GM12878 (cell line): ENCODE data around the gene NDRG4. TPM values are rescaled to one million over a fixed set of nuclear protein-coding genes. Genes with fewer than 3 reads are reported as not detected.

ENCODE experiments used
- ATAC-seq: fragments of 200-7000 bp; cut with Tn5 transposase; 3 replicates; pipeline ENCODE4 v1.9.1; 2020; ENCODE audit warnings: mild to moderate bottlenecking, moderate library complexity
- BruUV-seq: library from RNA; stranded (reverse); fragments of 400-500 nt; replicated peaks from 2 replicates; lab custom pipeline; 2021; lab: Mats Ljungman, UMichigan
- CTCF ChIA-PET: fragments of 300-600 bp; sonication (Branson Sonifier 250); formaldehyde crosslinking; extraction: SDS; loops from one replicate; lab custom pipeline; 2021; ENCODE audit warnings: inconsistent platforms; lab: Yijun Ruan, JAX
- POLR2A ChIA-PET: fragments of 350-600 bp; formaldehyde crosslinking; extraction: SDS; loops from one replicate; lab custom pipeline; 2021; ENCODE audit warnings: inconsistent platforms; lab: Charles Lee
- RAD21 ChIA-PET: fragments of 300-600 bp; sonication (Branson Sonifier 250); formaldehyde crosslinking; loops from one replicate; lab custom pipeline; 2023; ENCODE audit warnings: antibody characterized with exemption; ENCODE audit not compliant: unreplicated experiment; lab: Charles Lee
- SMC1A ChIA-PET: fragments of 300-600 bp; sonication (Branson Sonifier 250); formaldehyde crosslinking; loops from one replicate; lab custom pipeline; 2023; ENCODE audit not compliant: unreplicated experiment, uncharacterized antibody; lab: Charles Lee
- DNase-seq: peaks from one replicate; pipeline ENCODE4 v3.0.0-alpha.2; 2011; ENCODE audit warnings: low read depth, low spot score
- FAIRE-seq: peaks from 3 replicates; lab custom pipeline; 2011; peaks lifted over from hg19 to GRCh38; lab: Jason Lieb, UNC
- H2AFZ ChIP-seq: 2 replicates; pipeline ENCODE4 v1.6.0; 2011; ENCODE audit warnings: low read depth, low read length, control low read depth; ENCODE audit not compliant: control insufficient read depth
- H3K27ac ChIP-seq: 2 replicates; pipeline ENCODE4 v1.5.1; 2011; ENCODE audit warnings: control low read depth; ENCODE audit not compliant: control insufficient read depth, insufficient read depth
- H3K27me3 ChIP-seq, 2 experiments: replicated peaks in 1 of 2; 2 replicates each; pipeline versions ENCODE4 v1.6.0 to v1.6.1; 2011; ENCODE audit warnings: low read length in 1 of 2; ENCODE audit not compliant: control insufficient read depth in 2 of 2, insufficient read depth in 2 of 2
- H3K36me3 ChIP-seq, 2 experiments: 2 replicates each; pipeline ENCODE4 v1.5.1; 2011; ENCODE audit warnings: low read length in 1 of 2; ENCODE audit not compliant: control insufficient read depth in 2 of 2, insufficient read depth in 2 of 2
- H3K4me1 ChIP-seq: 2 replicates; pipeline ENCODE4 v1.6.1; 2011; ENCODE audit warnings: mild to moderate bottlenecking, low read length, moderate library complexity, mixed read lengths; ENCODE audit not compliant: control insufficient read depth, insufficient read depth
- H3K4me2 ChIP-seq: 2 replicates; pipeline ENCODE4 v1.6.0; 2011; ENCODE audit warnings: control low read depth; ENCODE audit not compliant: control insufficient read depth, insufficient read depth
- H3K4me3 ChIP-seq: fragments of 200-600 bp; sonication (generic); 2 replicates; pipeline ENCODE4 v1.5.1; 2016
- H3K79me2 ChIP-seq: 2 replicates; pipeline ENCODE4 v1.6.0; 2011; ENCODE audit warnings: low read length; ENCODE audit not compliant: control insufficient read depth, insufficient read depth
- H3K9ac ChIP-seq: 2 replicates; pipeline ENCODE4 v1.8.0; 2011; ENCODE audit warnings: low read length, control low read depth, mixed read lengths; ENCODE audit not compliant: control insufficient read depth, insufficient read depth
- H3K9me3 ChIP-seq: replicated peaks from 3 replicates; pipeline ENCODE4 v1.5.1; 2011; ENCODE audit warnings: mild to moderate bottlenecking, low read length; ENCODE audit not compliant: control insufficient read depth, insufficient read depth
- H4K20me1 ChIP-seq: 2 replicates; pipeline ENCODE4 v1.6.0; 2011; ENCODE audit not compliant: control insufficient read depth, insufficient read depth
- ASH2L ChIP-seq: fragments of 300-600, 200-600 bp; sonication (generic); IDR thresholded peaks from 2 replicates; pipeline ENCODE4 v1.6.1; 2017; ENCODE audit warnings: low read depth, mild to moderate bottlenecking, borderline replicate concordance
- ATF7 ChIP-seq: fragments of 450-650 bp; IDR thresholded peaks from 2 replicates; pipeline ENCODE4 v1.6.1; 2016; ENCODE audit warnings: low read depth, mild to moderate bottlenecking
- CHD1 ChIP-seq: IDR thresholded peaks from 2 replicates; pipeline ENCODE4 v1.6.1; 2012; ENCODE audit warnings: low read depth, low read length, improper control_type of control experiment
- CREB1 ChIP-seq: IDR thresholded peaks from 2 replicates; pipeline ENCODE4 v1.6.1; 2012; ENCODE audit warnings: low read depth, mild to moderate bottlenecking, inconsistent platforms
- CREM ChIP-seq: IDR thresholded peaks from 2 replicates; pipeline ENCODE4 v1.6.1; 2014; ENCODE audit warnings: antibody characterized with exemption, low read depth
- DPF2 ChIP-seq: fragments of 450-650 bp; IDR thresholded peaks from 2 replicates; pipeline ENCODE4 v1.6.1; 2017; ENCODE audit warnings: mild to moderate bottlenecking
- EZH2 ChIP-seq: IDR thresholded peaks from 2 replicates; pipeline ENCODE4 v1.6.1; 2012; ENCODE audit warnings: low read depth, mild to moderate bottlenecking, control low read depth, inconsistent platforms, low read length, borderline replicate concordance; ENCODE audit not compliant: control insufficient read depth
- JUND ChIP-seq: IDR thresholded peaks from 2 replicates; pipeline ENCODE4 v1.6.1; 2012; ENCODE audit warnings: low read depth, mild to moderate bottlenecking, low read length, improper control_type of control experiment, moderate library complexity
- SREBF1 ChIP-seq: IDR thresholded peaks from 2 replicates; pipeline ENCODE4 v1.6.1; 2012; ENCODE audit warnings: mild to moderate bottlenecking, low read length
- TAF1 ChIP-seq: IDR thresholded peaks from 2 replicates; pipeline ENCODE4 v1.6.1; 2011; ENCODE audit warnings: mild to moderate bottlenecking, low read depth, low read length, borderline replicate concordance
- ZBTB40 ChIP-seq: fragments of 450-650 bp; IDR thresholded peaks from 2 replicates; pipeline ENCODE4 v1.6.1; 2016; ENCODE audit warnings: mild to moderate bottlenecking, moderate library complexity, borderline replicate concordance
- ZNF217 ChIP-seq: fragments of 450-650 bp; IDR thresholded peaks from 2 replicates; pipeline ENCODE4 v1.6.1; 2017; ENCODE audit warnings: antibody characterized with exemption, mild to moderate bottlenecking
- ZNF24 ChIP-seq: fragments of 450-650 bp; IDR thresholded peaks from 2 replicates; pipeline ENCODE4 v1.6.1; 2017; ENCODE audit warnings: antibody characterized with exemption, mild to moderate bottlenecking
- WGBS: methylation state at CpG from one replicate; pipeline ENCODE4 v1.1.6; 2016; ENCODE audit warnings: low lambda C conversion rate; ENCODE audit not compliant: insufficient replicate concordance, insufficient coverage; ENCODE audit errors: missing lambda C conversion rate; 5-methylcytosine and 5-hydroxymethylcytosine counted together
- in situ Hi-C: fragments of 300-500 bp; cut with MboI; formaldehyde crosslinking; loops from 9 replicates; pipeline ENCODE4 v1.14.3; 2018; ENCODE audit warnings: mixed read lengths
- intact Hi-C: fragments of 100-400 bp; cut with micrococcal nuclease; formaldehyde crosslinking; loops from one replicate; pipeline ENCODE4 v1.14.2; 2022; ENCODE audit not compliant: unreplicated experiment
- polyA plus RNA-seq, 11 experiments: library from polyadenylated mRNA; depleted of rRNA in 4 of 11; unstranded in 6 of 11; stranded (reverse) in 5 of 11; fragments of >200 nt; fragmentation: Nextera tagmentation in 4 of 11; fragmentation: Illumina TruSeq in 1 of 11; extraction: Ambion mirVana in 4 of 11; extraction: Trizol in 1 of 11; gene quantifications; 1 replicate in 1 of 11; 2 replicates in 10 of 11; pipeline versions ENCODE4 v1.2.1 to v1.2.3, GENCODE V29; 2011 to 2016; ENCODE audit warnings: inconsistent platforms in 2 of 11, missing spikeins in 2 of 11, low read depth in 1 of 11
- total RNA-seq, 4 experiments: library from RNA; depleted of rRNA in 3 of 4; stranded (reverse); fragments of >200 nt in 3 of 4; fragmentation: Illumina TruSeq in 1 of 4; extraction: Trizol in 1 of 4; gene quantifications; 2 replicates each; pipeline versions ENCODE4 v1.2.1 to v1.2.3, GENCODE V29; 2013 to 2021
- TF ChIP-seq, protein P1 (sequence below): fragments of 450-650 bp; IDR thresholded peaks from 2 replicates; pipeline ENCODE4 v1.6.1; 2017; ENCODE audit warnings: mild to moderate bottlenecking, moderate library complexity

Gene NDRG4
- total and polyA plus RNA-seq, 10 of the 15 experiments (the other 5 are each of a cell fraction or from before 2014, with no cell fraction given) = 0.33 to 3.8 (median 2.5) TPM

DNA sequence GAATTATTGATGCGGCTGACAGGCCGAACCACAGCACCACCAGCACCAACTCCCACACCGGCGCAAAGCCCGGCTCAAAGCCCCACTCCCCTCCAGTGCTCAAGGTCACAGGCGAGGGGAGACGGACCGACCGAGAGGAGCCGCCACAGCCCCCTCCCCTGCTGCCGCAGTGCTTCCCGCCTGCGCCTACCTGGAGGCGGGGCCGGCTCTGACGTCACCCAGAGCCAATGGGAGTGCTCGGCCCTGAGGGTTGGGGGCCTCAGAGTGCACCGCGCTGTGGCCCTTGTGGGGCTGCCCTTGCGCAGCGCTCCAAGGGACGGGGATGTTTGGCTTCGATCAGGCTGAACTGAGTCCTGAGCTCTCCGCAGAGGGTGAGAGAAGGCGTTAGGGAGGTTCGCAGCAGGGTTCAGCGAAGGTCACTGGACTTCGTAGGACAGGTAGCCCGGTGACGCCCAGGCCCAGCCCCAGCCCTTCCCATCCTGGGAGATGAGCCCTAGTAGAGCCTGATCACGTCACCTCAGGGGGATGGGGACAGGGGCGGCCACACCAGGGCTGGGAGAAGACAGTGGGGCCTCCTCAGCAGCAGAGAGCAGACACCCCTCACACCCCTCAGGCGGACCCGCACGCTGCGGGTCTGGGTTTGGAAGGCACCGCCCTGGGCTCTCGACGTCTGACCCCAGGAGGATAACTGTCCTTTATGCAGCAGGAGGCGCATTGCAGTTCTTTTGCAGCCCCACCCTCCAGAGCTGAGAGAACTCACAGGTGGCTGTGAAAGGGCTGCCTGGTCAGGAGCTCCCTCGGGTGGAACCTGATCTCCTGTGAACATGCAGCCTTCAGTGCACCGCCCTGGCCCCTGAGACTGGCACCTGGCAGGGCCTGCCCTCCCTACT is 1.5 kb downstream of the NDRG4 start:
- no peak overlapping the region for H3K9ac ChIP-seq
- peaks cover 11% of the 10 kb centered on the region for H3K4me1 ChIP-seq
- DNase-seq = no peak
- POLR2A ChIA-PET = no interaction called here
- SMC1A ChIA-PET = no interaction called here
- no peaks in the 10 kb centered on the region for H3K36me3 ChIP-seq
- peak overlapping the region; percentile 89 for H3K4me2 ChIP-seq
- RAD21 ChIA-PET = no interaction called here
- FAIRE-seq = no peak
- no TSS peak for BruUV-seq
- H3K27me3 ChIP-seq = peaks cover 0 to 5% of the 10 kb centered on the region in 2 experiments; a peak in 1 of 4 replicates
- H3K4me3 ChIP-seq = peak overlapping the region; percentile 13; the same call in 1 of the 2 replicates
- CTCF ChIA-PET = no interaction called here
- H3K9me3 ChIP-seq = no peaks in the 10 kb centered on the region
- in situ Hi-C loops = loop anchor here (25.0 kb wide), 1 partner anchor 236 kb away; the partner anchor contains the start of gene GOT2
- intact Hi-C loops = loop anchor here (5.0 kb wide), 1 partner anchor 236 kb away; no protein-coding TSS in a partner anchor
- no peak; the same call in 1 of the 3 replicates for ATAC-seq
- H4K20me1 ChIP-seq = no peaks in the 10 kb centered on the region
- 22% methylated on average over 42 of the region's 42 CpGs for WGBS
- peak overlapping the region; percentile 45 for H2AFZ ChIP-seq
- no peak overlapping the region for H3K27ac ChIP-seq
- no peaks in the 10 kb centered on the region for H3K79me2 ChIP-seq
- no peak for TF ChIP-seq ZNF217
- peak; percentile 32; the same call in 1 of the 2 replicates for TF ChIP-seq CREB1
- no peak for TF ChIP-seq EZH2
- TF ChIP-seq CHD1 = no peak
- peak; percentile 50; the same call in 1 of the 2 replicates for TF ChIP-seq ATF7
- no peak for TF ChIP-seq JUND
- TF ChIP-seq ZNF24 = no peak
- no peak for TF ChIP-seq TAF1
- TF ChIP-seq, protein P1, sequence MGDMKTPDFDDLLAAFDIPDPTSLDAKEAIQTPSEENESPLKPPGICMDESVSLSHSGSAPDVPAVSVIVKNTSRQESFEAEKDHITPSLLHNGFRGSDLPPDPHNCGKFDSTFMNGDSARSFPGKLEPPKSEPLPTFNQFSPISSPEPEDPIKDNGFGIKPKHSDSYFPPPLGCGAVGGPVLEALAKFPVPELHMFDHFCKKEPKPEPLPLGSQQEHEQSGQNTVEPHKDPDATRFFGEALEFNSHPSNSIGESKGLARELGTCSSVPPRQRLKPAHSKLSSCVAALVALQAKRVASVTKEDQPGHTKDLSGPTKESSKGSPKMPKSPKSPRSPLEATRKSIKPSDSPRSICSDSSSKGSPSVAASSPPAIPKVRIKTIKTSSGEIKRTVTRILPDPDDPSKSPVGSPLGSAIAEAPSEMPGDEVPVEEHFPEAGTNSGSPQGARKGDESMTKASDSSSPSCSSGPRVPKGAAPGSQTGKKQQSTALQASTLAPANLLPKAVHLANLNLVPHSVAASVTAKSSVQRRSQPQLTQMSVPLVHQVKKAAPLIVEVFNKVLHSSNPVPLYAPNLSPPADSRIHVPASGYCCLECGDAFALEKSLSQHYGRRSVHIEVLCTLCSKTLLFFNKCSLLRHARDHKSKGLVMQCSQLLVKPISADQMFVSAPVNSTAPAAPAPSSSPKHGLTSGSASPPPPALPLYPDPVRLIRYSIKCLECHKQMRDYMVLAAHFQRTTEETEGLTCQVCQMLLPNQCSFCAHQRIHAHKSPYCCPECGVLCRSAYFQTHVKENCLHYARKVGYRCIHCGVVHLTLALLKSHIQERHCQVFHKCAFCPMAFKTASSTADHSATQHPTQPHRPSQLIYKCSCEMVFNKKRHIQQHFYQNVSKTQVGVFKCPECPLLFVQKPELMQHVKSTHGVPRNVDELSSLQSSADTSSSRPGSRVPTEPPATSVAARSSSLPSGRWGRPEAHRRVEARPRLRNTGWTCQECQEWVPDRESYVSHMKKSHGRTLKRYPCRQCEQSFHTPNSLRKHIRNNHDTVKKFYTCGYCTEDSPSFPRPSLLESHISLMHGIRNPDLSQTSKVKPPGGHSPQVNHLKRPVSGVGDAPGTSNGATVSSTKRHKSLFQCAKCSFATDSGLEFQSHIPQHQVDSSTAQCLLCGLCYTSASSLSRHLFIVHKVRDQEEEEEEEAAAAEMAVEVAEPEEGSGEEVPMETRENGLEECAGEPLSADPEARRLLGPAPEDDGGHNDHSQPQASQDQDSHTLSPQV = no peak
- TF ChIP-seq ASH2L = no peak
- TF ChIP-seq SREBF1 = no peak
- peak; percentile 53; the same call in 1 of the 2 replicates for TF ChIP-seq CREM
- no peak for TF ChIP-seq ZBTB40
- no peak for TF ChIP-seq DPF2
